ENCODE data around the gene ARPC2. TPM values are rescaled to one million over a fixed set of nuclear protein-coding genes. Genes with fewer than 3 reads are reported as not detected.
"Not testable (repeated sequence)": the region's sequence is repeated elsewhere in the genome, so short reads cannot be mapped to it uniquely, and the experiment has no call there.

The ARPC2 gene
- total RNA-seq = 51.4 TPM

GRCh38 chr2:218216674-218217359, at the start of gene ARPC2:
TSS of gene ARPC2 (plus strand) at chr2:218217189. CDS start at chr2:218217471, 282 bp downstream.
- DNase-seq (ENCODE audit: low spot score) (peak; percentile 95), ATAC-seq (peak; percentile 99)

- ATAC-seq (no peak), DNase-seq (ENCODE audit: low spot score) (no peak)
Observed at GRCh38 chr2:218168016-218168415, 49.0 kb upstream of the ARPC2 start.

- peak; percentile 71 for ATAC-seq
- DNase-seq (ENCODE audit: low spot score) = no peak
Observed at GRCh38 chr2:218168635-218169462, 48.1 kb upstream of the ARPC2 start.

GRCh38 chr2:218169757-218170546, 47.0 kb upstream of the ARPC2 start:
- ATAC-seq (peak; percentile 68), DNase-seq (ENCODE audit: low spot score) (no peak)

- ATAC-seq; DNase-seq (ENCODE audit: low spot score): not testable (repeated sequence)
Observed at GRCh38 chr2:218171744-218172143, 45.2 kb upstream of the ARPC2 start.

- DNase-seq (ENCODE audit: low spot score) (no peak), ATAC-seq (no peak)
Observed at GRCh38 chr2:218172845-218173244, 44.1 kb upstream of the ARPC2 start.

- no peak for DNase-seq (ENCODE audit: low spot score)
- ATAC-seq = no peak
Observed at GRCh38 chr2:218179782-218180181, 37.2 kb upstream of the ARPC2 start.

GRCh38 chr2:218180467-218181114, 36.4 kb upstream of the ARPC2 start:
- no peak for DNase-seq (ENCODE audit: low spot score)
- ATAC-seq = no peak

GRCh38 chr2:218184331-218184730, 32.7 kb upstream of the ARPC2 start:
- DNase-seq (ENCODE audit: low spot score) = no peak
- ATAC-seq = no peak

GRCh38 chr2:218186355-218186766, 30.6 kb upstream of the ARPC2 start:
- peak; percentile 99 for ATAC-seq

GRCh38 chr2:218186876-218187275, 30.1 kb upstream of the ARPC2 start:
- ATAC-seq (no peak), DNase-seq (ENCODE audit: low spot score) (no peak)

More at GRCh38 chr2:218186355-218186766, 30.6 kb upstream of the ARPC2 start:
- peak; percentile 62 for DNase-seq (ENCODE audit: low spot score)

- DNase-seq (ENCODE audit: low spot score) (no peak), ATAC-seq (no peak)
Observed at GRCh38 chr2:218187296-218188015, 29.5 kb upstream of the ARPC2 start.

- ATAC-seq (no peak), DNase-seq (ENCODE audit: low spot score) (no peak)
Observed at GRCh38 chr2:218188528-218188927, 28.5 kb upstream of the ARPC2 start.

- ATAC-seq (no peak), DNase-seq (ENCODE audit: low spot score) (no peak)
Observed at GRCh38 chr2:218192902-218193430, 24.0 kb upstream of the ARPC2 start.

GRCh38 chr2:218193701-218194100, 23.3 kb upstream of the ARPC2 start:
- DNase-seq (ENCODE audit: low spot score) = no peak
- no peak for ATAC-seq

- ATAC-seq (no peak), DNase-seq (ENCODE audit: low spot score) (no peak)
Observed at GRCh38 chr2:218194880-218195279, 22.1 kb upstream of the ARPC2 start.

- no peak for ATAC-seq
- no peak for DNase-seq (ENCODE audit: low spot score)
Observed at GRCh38 chr2:218196974-218197373, 20.0 kb upstream of the ARPC2 start.

GRCh38 chr2:218202266-218202665, 14.7 kb upstream of the ARPC2 start:
- ATAC-seq (no peak), DNase-seq (ENCODE audit: low spot score) (no peak)

GRCh38 chr2:218209078-218209477, 7.9 kb upstream of the ARPC2 start:
- DNase-seq (ENCODE audit: low spot score) = no peak
- ATAC-seq = no peak

GRCh38 chr2:218214116-218214515, 2.9 kb upstream of the ARPC2 start:
- no peak for DNase-seq (ENCODE audit: low spot score)
- no peak for ATAC-seq

Measured in left lobe of liver (tissue), 2 donors.